H1 (cell line): ENCODE data around the gene ST8SIA5. TPM values are rescaled to one million over a fixed set of nuclear protein-coding genes. Genes with fewer than 3 reads are reported as not detected.

ENCODE experiments used
- ASH2L ChIP-seq: fragments of 200-600, 300-600 bp; sonication (generic); IDR thresholded peaks from one replicate; pipeline ENCODE4 v1.7.1; 2017; ENCODE audit warnings: low read length
- BACH1 ChIP-seq: IDR thresholded peaks from 2 replicates; pipeline ENCODE4 v1.6.1; 2012; ENCODE audit warnings: low read length, improper control_type of control experiment
- E2F6 ChIP-seq: IDR thresholded peaks from 2 replicates; pipeline ENCODE4 v1.6.1; 2012; ENCODE audit warnings: inconsistent platforms
- NANOG ChIP-seq: IDR thresholded peaks from 2 replicates; pipeline ENCODE4 v1.6.1; 2011; ENCODE audit warnings: low read length, low read depth, mild to moderate bottlenecking, inconsistent platforms; ENCODE audit not compliant: insufficient read depth, poor library complexity, severe bottlenecking
- POU5F1 ChIP-seq: IDR thresholded peaks from 2 replicates; pipeline ENCODE4 v1.6.1; 2011; ENCODE audit warnings: low read depth, mild to moderate bottlenecking, low read length, moderate library complexity
- SP1 ChIP-seq: IDR thresholded peaks from 2 replicates; pipeline ENCODE4 v1.6.1; 2011; ENCODE audit warnings: low read depth, low read length
- polyA plus RNA-seq, 7 experiments: library from polyadenylated mRNA; depleted of rRNA in 3 of 7; stranded (reverse) in 5 of 7; unstranded in 2 of 7; fragments of >200 nt in 5 of 7; fragments of 200-250 nt in 2 of 7; gene quantifications; 1 replicate in 5 of 7; 2 replicates in 1 of 7; 4 replicates in 1 of 7; pipeline versions ENCODE4 v1.2.1 to v1.2.3, GENCODE V29; 2011 to 2013; ENCODE audit warnings: missing spikeins in 2 of 7, mixed read lengths in 2 of 7
- total RNA-seq: library from RNA; stranded (reverse); fragmentation: NEBNext Ultra II Directional; extraction: Animal tissue kit (Norgen Biotek cat#: 25700); gene quantifications from 2 replicates; pipeline ENCODE4 v1.2.1, GENCODE V29; 2021

Gene ST8SIA5
- total and polyA plus RNA-seq, 2 of the 8 experiments (the other 6 are each of a cell fraction or from before 2014, with no cell fraction given), result 2.4 to 6.3 TPM

DNA sequence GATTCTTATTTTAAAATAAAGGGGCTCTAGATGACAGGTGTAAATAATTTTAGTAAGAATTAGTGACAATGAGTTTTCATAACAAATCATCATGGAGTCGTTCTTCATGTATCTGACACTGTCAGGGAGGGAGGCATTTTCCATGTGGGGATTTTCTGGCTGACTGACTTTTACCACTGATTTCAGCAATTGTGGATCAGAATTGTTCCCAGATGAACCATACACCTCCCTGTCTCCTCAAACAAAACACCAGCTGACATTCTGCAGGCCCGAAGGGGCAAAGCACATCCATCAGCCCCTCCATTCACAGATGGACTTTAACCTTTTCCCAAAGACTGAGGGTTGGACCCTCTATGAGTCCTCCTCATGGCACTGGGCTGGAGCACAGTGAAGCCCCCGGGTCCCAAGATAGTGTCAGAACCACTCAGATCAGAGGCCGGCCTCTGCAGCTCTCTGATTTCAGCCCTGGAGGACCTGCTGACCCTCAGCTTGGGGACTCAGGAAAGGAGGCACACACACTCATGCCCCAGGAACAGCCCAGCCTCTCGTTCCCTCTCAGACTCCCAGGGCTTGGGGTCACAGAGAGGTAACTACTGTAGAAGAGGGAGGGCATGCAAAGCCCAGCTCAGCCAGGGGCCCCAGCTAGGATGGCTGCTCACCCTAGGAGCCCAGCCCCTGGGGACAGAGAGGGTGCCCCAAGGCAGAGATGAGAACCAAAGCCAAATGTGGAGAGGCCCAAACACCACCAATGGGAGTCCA is 56.6 kb downstream of the ST8SIA5 start (continued):
- TF ChIP-seq ASH2L (no peak), E2F6 (no peak), BACH1 (no peak), NANOG (no peak), POU5F1 (no peak), SP1 (no peak)
